Uterus (tissue), 4 donors: ENCODE data around the gene RAD23A. TPM values are rescaled to one million over a fixed set of nuclear protein-coding genes. Genes with fewer than 3 reads are reported as not detected.

Source experiments
- DNase-seq, 2 donors: peaks; one replicate each; pipeline ENCODE4 v3.0.0-alpha.2; 2019 to 2020
- H3K27ac ChIP-seq, 2 donors: fragments of 200-600 bp; sonication (generic); 1 replicate in 1 of 2; 2 replicates in 1 of 2; pipeline ENCODE4 v1.5.1; 2016 to 2018
- H3K27me3 ChIP-seq, 2 donors: fragments of 200-600 bp; sonication (generic); one replicate each; pipeline ENCODE4 v1.5.1; 2018 to 2019; ENCODE audit warnings: control low read depth in 1 of 2
- H3K36me3 ChIP-seq, 2 donors: fragments of 200-600 bp; sonication (generic); one replicate each; pipeline ENCODE4 v1.5.1; 2019; ENCODE audit warnings: control low read depth in 1 of 2
- H3K4me1 ChIP-seq, 2 donors: fragments of 200-600 bp; sonication (generic); one replicate each; pipeline ENCODE4 v1.5.1; 2018 to 2019; ENCODE audit warnings: control low read depth in 1 of 2
- H3K4me3 ChIP-seq, 2 donors: fragments of 200-600 bp; sonication (generic); 1 replicate in 1 of 2; 2 replicates in 1 of 2; pipeline ENCODE4 v1.5.1; 2018 to 2019; ENCODE audit warnings: mild to moderate bottlenecking in 1 of 2
- H3K9me3 ChIP-seq, 2 donors: fragments of 200-600 bp; sonication (generic); one replicate each; pipeline ENCODE4 v1.5.1; 2019; ENCODE audit warnings: control low read depth in 1 of 2
- CTCF ChIP-seq, 4 experiments: fragments of 200-600 bp in 2 of 4; fragments of 450-650 bp in 2 of 4; sonication (generic) in 2 of 4; IDR thresholded peaks; one replicate each; pipeline ENCODE4 v1.5.1; 2016 to 2019; ENCODE audit warnings: antibody characterized with exemption in 4 of 4, mild to moderate bottlenecking in 2 of 4, moderate library complexity in 1 of 4
- POLR2A ChIP-seq, 2 donors: fragments of 450-650 bp; IDR thresholded peaks; one replicate each; pipeline ENCODE4 v1.6.1; 2016; ENCODE audit warnings: antibody characterized with exemption in 2 of 2, mild to moderate bottlenecking in 1 of 2, moderate library complexity in 1 of 2
- intact Hi-C: fragments of 100-400 bp; cut with DNase I; formaldehyde crosslinking; loops from one replicate; pipeline ENCODE4 v1.15.1; 2023; ENCODE audit warnings: low total_unique reads
- total RNA-seq, 4 donors: library from RNA; depleted of rRNA in 3 of 4; stranded (reverse); fragments of >200 nt in 3 of 4; gene quantifications; one replicate each; pipeline versions ENCODE4 v1.1.0 to v1.2.4, GENCODE V29; 2014 to 2023
- donor health status: DM: yes; HTN: yes; CAD: no.

Gene RAD23A
- total RNA-seq, 4 donors from 2014 or later = 13.3 to 105 (median 64.4) TPM

GRCh38 chr19:12995596-12996405 is 50.1 kb downstream of the RAD23A start:
- peak in 1 of 2 donors; percentile 59 for DNase-seq
- peak in 1 of 2 donors; percentile 30 for TF ChIP-seq POLR2A (IDR thresholded peaks at IDR 0.05)
- TF ChIP-seq CTCF (IDR thresholded peaks at IDR 0.05) = no peak
- no peaks in the 10 kb centered on the region for H3K27me3 ChIP-seq
- peak overlapping the region; percentile 95 to 99 for H3K27ac ChIP-seq
- no peaks in the 10 kb centered on the region for H3K9me3 ChIP-seq
- intact Hi-C loops = no loop called here
- peak overlapping the region; percentile 63 to 68 for H3K4me3 ChIP-seq
- H3K4me1 ChIP-seq = peaks cover 0 to 6% of the 10 kb centered on the region in 2 donors
- no peaks in the 10 kb centered on the region for H3K36me3 ChIP-seq

GRCh38 chr19:12996406-12997094 is 50.9 kb downstream of the RAD23A start:
- intact Hi-C loops = no loop called here
- peak overlapping the region; percentile 63 to 68 for H3K4me3 ChIP-seq
- H3K27me3 ChIP-seq = no peaks in the 10 kb centered on the region
- H3K4me1 ChIP-seq = peaks cover 0 to 6% of the 10 kb centered on the region in 2 donors
- no peaks in the 10 kb centered on the region for H3K36me3 ChIP-seq
- H3K27ac ChIP-seq = peak overlapping the region; percentile 95 to 99
- no peaks in the 10 kb centered on the region for H3K9me3 ChIP-seq
- TF ChIP-seq POLR2A (IDR thresholded peaks at IDR 0.05) (no peak), CTCF (IDR thresholded peaks at IDR 0.05) (no peak)
- no peak for DNase-seq

- Histone ChIP-seq H3K9me3 (no peaks in the 10 kb centered on the region), H3K27me3 (no peaks in the 10 kb centered on the region), H3K4me3 (peak overlapping the region; percentile 63 to 68), H3K36me3 (no peaks in the 10 kb centered on the region), H3K27ac (peak overlapping the region; percentile 95 to 99), H3K4me1 (peaks cover 0 to 6% of the 10 kb centered on the region in 2 donors)
- DNase-seq = no peak
- intact Hi-C loops = no loop called here
- no peak for TF ChIP-seq POLR2A (IDR thresholded peaks at IDR 0.05)
- TF ChIP-seq CTCF (IDR thresholded peaks at IDR 0.05) = no peak
These were observed 51.7 kb downstream of the RAD23A start for GRCh38 chr19:12997179-12997966.

- no peaks in the 10 kb centered on the region for H3K36me3 ChIP-seq
- no peaks in the 10 kb centered on the region for H3K9me3 ChIP-seq
- H3K4me1 ChIP-seq = peaks cover 0 to 13% of the 10 kb centered on the region in 2 donors
- peak overlapping the region; percentile 95 to 99 for H3K27ac ChIP-seq
- H3K27me3 ChIP-seq = no peaks in the 10 kb centered on the region
- intact Hi-C loops = no loop called here
- TF ChIP-seq POLR2A (IDR thresholded peaks at IDR 0.05) = no peak
- no peak for TF ChIP-seq CTCF (IDR thresholded peaks at IDR 0.05)
- peak overlapping the region; percentile 63 to 68 for H3K4me3 ChIP-seq
- no peak for DNase-seq
These were observed 52.6 kb downstream of the RAD23A start for GRCh38 chr19:12997967-12998940.
